ENCODE results near the gene THSD4.

Gene THSD4

DNA sequence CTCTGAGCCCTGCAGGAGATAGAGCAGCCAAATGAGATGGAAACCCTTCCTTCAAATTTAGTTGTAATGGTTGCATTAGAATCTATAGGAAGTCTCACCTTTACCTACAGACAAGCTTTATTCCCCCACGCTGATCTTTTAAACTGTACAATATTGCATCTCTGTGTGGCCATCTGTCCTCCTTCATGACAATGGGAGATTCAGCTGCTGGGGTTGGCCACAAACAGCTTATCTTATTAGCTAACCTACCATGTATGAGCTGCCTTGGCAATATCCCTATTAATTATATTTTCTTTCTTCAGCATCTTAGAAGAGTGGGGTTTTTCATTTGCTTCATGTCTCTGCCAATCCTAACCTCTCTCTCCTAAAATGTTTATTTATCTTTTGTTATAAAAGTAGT lies 456.4 kb downstream of the THSD4 start:
- TF ChIP-seq EZH2phosphoT487 (IDR thresholded peaks at IDR 0.05; ENCODE audit: borderline replicate concordance, low read length): no peak
- TF ChIP-seq, protein P1, sequence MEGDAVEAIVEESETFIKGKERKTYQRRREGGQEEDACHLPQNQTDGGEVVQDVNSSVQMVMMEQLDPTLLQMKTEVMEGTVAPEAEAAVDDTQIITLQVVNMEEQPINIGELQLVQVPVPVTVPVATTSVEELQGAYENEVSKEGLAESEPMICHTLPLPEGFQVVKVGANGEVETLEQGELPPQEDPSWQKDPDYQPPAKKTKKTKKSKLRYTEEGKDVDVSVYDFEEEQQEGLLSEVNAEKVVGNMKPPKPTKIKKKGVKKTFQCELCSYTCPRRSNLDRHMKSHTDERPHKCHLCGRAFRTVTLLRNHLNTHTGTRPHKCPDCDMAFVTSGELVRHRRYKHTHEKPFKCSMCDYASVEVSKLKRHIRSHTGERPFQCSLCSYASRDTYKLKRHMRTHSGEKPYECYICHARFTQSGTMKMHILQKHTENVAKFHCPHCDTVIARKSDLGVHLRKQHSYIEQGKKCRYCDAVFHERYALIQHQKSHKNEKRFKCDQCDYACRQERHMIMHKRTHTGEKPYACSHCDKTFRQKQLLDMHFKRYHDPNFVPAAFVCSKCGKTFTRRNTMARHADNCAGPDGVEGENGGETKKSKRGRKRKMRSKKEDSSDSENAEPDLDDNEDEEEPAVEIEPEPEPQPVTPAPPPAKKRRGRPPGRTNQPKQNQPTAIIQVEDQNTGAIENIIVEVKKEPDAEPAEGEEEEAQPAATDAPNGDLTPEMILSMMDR (IDR thresholded peaks at IDR 0.05; ENCODE audit: low read depth, low read length, poor library complexity, severe bottlenecking): no peak

DNA sequence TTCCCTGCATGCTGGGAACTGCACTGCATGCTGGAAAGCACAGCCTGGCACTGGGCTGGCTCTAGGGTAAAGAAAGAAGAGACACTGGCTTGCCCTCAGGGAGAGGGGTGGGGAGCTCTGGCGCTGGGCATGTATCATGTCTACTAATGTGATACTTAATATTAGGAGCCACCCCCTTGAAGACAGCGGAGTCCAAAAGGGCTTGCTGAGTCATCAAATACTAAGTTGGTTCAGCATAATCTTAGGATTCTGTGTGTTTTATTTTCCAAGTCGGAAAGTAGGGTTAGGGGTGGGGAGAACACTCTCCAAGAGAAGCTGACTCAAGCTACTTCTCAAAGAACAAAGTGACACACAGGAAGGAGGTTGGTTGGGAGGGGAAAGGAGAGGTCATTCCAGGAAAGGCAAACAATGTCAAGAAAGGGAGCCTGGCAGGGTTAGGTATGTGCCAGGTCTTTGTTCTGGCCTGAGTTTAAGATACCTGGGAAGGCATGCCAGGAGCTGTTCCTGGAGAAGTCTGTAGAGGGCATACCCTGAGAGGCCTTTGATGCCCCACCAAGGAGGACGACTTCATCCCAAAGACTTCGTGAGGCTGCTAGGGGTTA lies 457.3 kb downstream of the THSD4 start:
- H3K4me2 ChIP-seq (ENCODE audit: low read length): no peak overlapping the region
- TF ChIP-seq, protein P1 (IDR thresholded peaks at IDR 0.05; ENCODE audit: low read depth, low read length, poor library complexity, severe bottlenecking): no peak
- no peak for TF ChIP-seq EZH2phosphoT487 (IDR thresholded peaks at IDR 0.05; ENCODE audit: borderline replicate concordance, low read length)
- H4K20me1 ChIP-seq (ENCODE audit: control insufficient read depth, insufficient read depth, low read depth, low read length): no peaks in the 10 kb centered on the region
- H3K4me3 ChIP-seq (ENCODE audit: low read length): no peak overlapping the region
- H3K27me3 ChIP-seq (ENCODE audit: control insufficient read depth, low read length): peaks cover 3% of the 10 kb centered on the region; the same call in 1 of the 2 replicates
- no peaks in the 10 kb centered on the region for H3K9me3 ChIP-seq (ENCODE audit: control insufficient read depth, insufficient read depth, low read length)
- no peak overlapping the region for H3K27ac ChIP-seq (ENCODE audit: low read depth, low read length)
- no peaks in the 10 kb centered on the region for H3K79me2 ChIP-seq (ENCODE audit: control insufficient read depth, low read length)
- no peaks in the 10 kb centered on the region for H3K9me2 ChIP-seq (replicated peaks; ENCODE audit: control insufficient read depth, low read length)
- no peaks in the 10 kb centered on the region for H3K4me1 ChIP-seq (ENCODE audit: control insufficient read depth, low read length)
- no peaks in the 10 kb centered on the region for H3K36me3 ChIP-seq (ENCODE audit: control insufficient read depth, low read length)
- no peaks in the 10 kb centered on the region for H3F3A ChIP-seq (ENCODE audit: control insufficient read depth, insufficient read depth)

More for the DNA sequence above, 456.4 kb downstream of the THSD4 start:
- H3K9me2 ChIP-seq (replicated peaks; ENCODE audit: control insufficient read depth, low read length): no peaks in the 10 kb centered on the region
- H3K4me2 ChIP-seq (ENCODE audit: low read length): no peak overlapping the region
- H3K4me3 ChIP-seq (ENCODE audit: low read length): no peak overlapping the region
- H3K79me2 ChIP-seq (ENCODE audit: control insufficient read depth, low read length): no peaks in the 10 kb centered on the region
- H4K20me1 ChIP-seq (ENCODE audit: control insufficient read depth, insufficient read depth, low read depth, low read length): no peaks in the 10 kb centered on the region
- no peaks in the 10 kb centered on the region for H3K36me3 ChIP-seq (ENCODE audit: control insufficient read depth, low read length)
- no peaks in the 10 kb centered on the region for H3F3A ChIP-seq (ENCODE audit: control insufficient read depth, insufficient read depth)
- H3K27ac ChIP-seq (ENCODE audit: low read depth, low read length): no peak overlapping the region
- H3K27me3 ChIP-seq (ENCODE audit: control insufficient read depth, low read length): peaks cover 3% of the 10 kb centered on the region; the same call in 1 of the 2 replicates
- no peaks in the 10 kb centered on the region for H3K4me1 ChIP-seq (ENCODE audit: control insufficient read depth, low read length)
- H3K9me3 ChIP-seq (ENCODE audit: control insufficient read depth, insufficient read depth, low read length): no peaks in the 10 kb centered on the region

DNA sequence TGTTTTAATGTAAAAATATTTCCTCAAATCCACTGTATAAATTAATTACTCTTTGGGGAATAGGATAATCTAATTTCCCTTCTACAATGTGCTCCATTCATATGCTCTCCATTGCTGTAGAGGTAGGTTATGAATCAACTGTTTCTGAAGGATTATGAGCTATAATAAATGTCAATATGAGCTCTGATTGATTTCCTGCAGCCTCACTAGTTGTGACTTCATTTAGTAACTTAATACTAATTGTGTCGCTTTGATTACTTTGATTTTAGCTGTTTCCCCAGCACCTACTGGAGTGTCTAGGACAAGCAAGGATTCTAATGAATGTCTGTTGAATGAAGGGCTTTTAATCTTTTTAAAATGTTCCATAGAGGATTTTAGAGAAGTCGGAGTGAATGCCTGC lies 458.3 kb downstream of the THSD4 start:
- Histone ChIP-seq H3K27ac (ENCODE audit: low read depth, low read length) (no peak overlapping the region), H3K79me2 (ENCODE audit: control insufficient read depth, low read length) (no peaks in the 10 kb centered on the region)
- TF ChIP-seq, protein P1 (IDR thresholded peaks at IDR 0.05; ENCODE audit: low read depth, low read length, poor library complexity, severe bottlenecking): no peak
- no peak for TF ChIP-seq EZH2phosphoT487 (IDR thresholded peaks at IDR 0.05; ENCODE audit: borderline replicate concordance, low read length)

More for the DNA sequence above, 458.3 kb downstream of the THSD4 start:
- H3K4me2 ChIP-seq (ENCODE audit: low read length): no peak overlapping the region
- no peaks in the 10 kb centered on the region for H3K9me3 ChIP-seq (ENCODE audit: control insufficient read depth, insufficient read depth, low read length)
- H3K9me2 ChIP-seq (replicated peaks; ENCODE audit: control insufficient read depth, low read length): no peaks in the 10 kb centered on the region
- H3K36me3 ChIP-seq (ENCODE audit: control insufficient read depth, low read length): no peaks in the 10 kb centered on the region
- H3K4me1 ChIP-seq (ENCODE audit: control insufficient read depth, low read length): no peaks in the 10 kb centered on the region
- H4K20me1 ChIP-seq (ENCODE audit: control insufficient read depth, insufficient read depth, low read depth, low read length): no peaks in the 10 kb centered on the region
- no peaks in the 10 kb centered on the region for H3F3A ChIP-seq (ENCODE audit: control insufficient read depth, insufficient read depth)
- no peak overlapping the region for H3K4me3 ChIP-seq (ENCODE audit: low read length)
- peaks cover 3% of the 10 kb centered on the region; the same call in 1 of the 2 replicates for H3K27me3 ChIP-seq (ENCODE audit: control insufficient read depth, low read length)
